ENCODE measurements around the gene BACE2. TPM values are rescaled to one million over a fixed set of nuclear protein-coding genes. Genes with fewer than 3 reads are reported as not detected.
"Not testable (repeated sequence)": the region's sequence is repeated elsewhere in the genome, so short reads cannot be mapped to it uniquely, and the experiment has no call there.

BACE2 gene
- total RNA-seq, 1 donor from 2014 or later = 0.28 TPM

- no peaks in the 10 kb centered on the region for H3K36me3 Mint-ChIP-seq (ENCODE audit: low read depth)
- no peak for DNase-seq
- H3K4me1 Mint-ChIP-seq = no peaks in the 10 kb centered on the region
- no peak overlapping the region for H3K27ac Mint-ChIP-seq
- intact Hi-C loops (cut with micrococcal nuclease) = no loop called here
- H3K9me3 Mint-ChIP-seq = no peaks in the 10 kb centered on the region
- H3K27me3 Mint-ChIP-seq = peaks cover 1% of the 10 kb centered on the region
- H3K4me3 Mint-ChIP-seq = no peak overlapping the region
Observed at GRCh38 chr21:41183575-41183974, 15.6 kb downstream of the BACE2 start.

GRCh38 chr21:41185802-41186201 lies 17.8 kb downstream of the BACE2 start:
- intact Hi-C loops (cut with micrococcal nuclease) = no loop called here
- H3K4me1 Mint-ChIP-seq = no peaks in the 10 kb centered on the region
- H3K4me3 Mint-ChIP-seq = no peak overlapping the region
- H3K27ac Mint-ChIP-seq = no peak overlapping the region
- peaks cover 2% of the 10 kb centered on the region for H3K27me3 Mint-ChIP-seq
- H3K9me3 Mint-ChIP-seq = peaks cover 6% of the 10 kb centered on the region
- no peak for DNase-seq
- no peaks in the 10 kb centered on the region for H3K36me3 Mint-ChIP-seq (ENCODE audit: low read depth)

GRCh38 chr21:41186755-41187536 lies 19.0 kb downstream of the BACE2 start:
- Mint-ChIP-seq H3K4me1 (no peaks in the 10 kb centered on the region), H3K9me3 (peaks cover 6% of the 10 kb centered on the region), H3K36me3 (ENCODE audit: low read depth) (no peaks in the 10 kb centered on the region), H3K4me3 (no peak overlapping the region), H3K27me3 (peaks cover 2% of the 10 kb centered on the region), H3K27ac (no peak overlapping the region)
- intact Hi-C loops (cut with micrococcal nuclease) = no loop called here
- no peak for DNase-seq

DNA sequence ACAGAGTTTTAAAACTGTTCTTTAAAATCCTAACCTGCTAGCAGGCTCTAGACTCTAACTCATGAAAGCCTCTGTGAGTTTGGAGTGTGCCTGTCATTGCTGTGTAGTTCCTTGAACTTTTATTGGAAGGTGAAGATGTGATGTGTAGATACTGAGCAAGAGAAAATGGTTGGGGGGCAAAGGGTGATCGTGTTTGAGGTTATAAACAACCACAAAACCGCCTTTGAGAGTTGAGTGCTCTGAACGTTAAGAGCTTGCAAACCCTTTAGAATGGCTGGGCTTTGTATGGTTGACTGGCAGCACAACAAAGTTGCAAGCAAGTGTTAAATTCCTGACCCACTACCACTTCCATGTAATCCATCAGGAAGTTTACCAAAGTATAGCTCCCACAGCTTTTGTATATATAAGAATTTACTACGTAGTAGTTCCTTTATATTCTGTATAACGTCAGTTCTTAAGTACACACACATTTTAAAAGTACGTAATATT lies 19.6 kb downstream of the BACE2 start:
- DNase-seq = no peak
- Mint-ChIP-seq H3K27ac (no peak overlapping the region), H3K9me3 (peaks cover 6% of the 10 kb centered on the region), H3K36me3 (ENCODE audit: low read depth) (no peaks in the 10 kb centered on the region), H3K27me3 (peaks cover 2% of the 10 kb centered on the region), H3K4me1 (no peaks in the 10 kb centered on the region), H3K4me3 (no peak overlapping the region)
- intact Hi-C loops (cut with micrococcal nuclease) = no loop called here

- no peak for DNase-seq
- intact Hi-C loops (cut with micrococcal nuclease) = no loop called here
- peaks cover 2% of the 10 kb centered on the region for H3K27me3 Mint-ChIP-seq
- H3K9me3 Mint-ChIP-seq = peaks cover 6% of the 10 kb centered on the region
- no peaks in the 10 kb centered on the region for H3K4me1 Mint-ChIP-seq
- no peaks in the 10 kb centered on the region for H3K36me3 Mint-ChIP-seq (ENCODE audit: low read depth)
- no peak overlapping the region for H3K27ac Mint-ChIP-seq
- no peak overlapping the region for H3K4me3 Mint-ChIP-seq
Observed at GRCh38 chr21:41188486-41189149, 20.7 kb downstream of the BACE2 start.

GRCh38 chr21:41189150-41189745 lies 21.3 kb downstream of the BACE2 start:
- H3K4me1 Mint-ChIP-seq = no peaks in the 10 kb centered on the region

DNA sequence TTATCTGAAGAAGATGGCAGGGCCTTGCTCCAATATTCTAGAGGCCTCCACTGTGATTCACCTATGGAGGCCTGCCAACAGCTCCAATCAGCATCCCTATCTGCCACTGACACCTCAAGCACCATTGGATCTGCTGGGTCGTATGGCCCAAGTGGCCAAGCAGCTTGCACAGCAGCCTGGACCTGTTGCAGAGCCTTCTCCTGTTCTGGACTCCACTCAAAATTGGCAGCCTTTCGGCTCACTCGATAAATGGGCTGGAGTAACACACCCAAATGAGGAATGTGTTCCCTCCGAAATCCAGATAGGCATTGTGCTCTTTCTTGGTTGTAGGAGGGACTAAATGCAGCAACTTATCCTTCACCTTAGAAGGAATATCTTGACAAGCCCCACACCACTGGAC lies 24.6 kb downstream of the BACE2 start:
- H3K4me1 Mint-ChIP-seq; H3K27me3 Mint-ChIP-seq; intact Hi-C loops (cut with micrococcal nuclease); H3K4me3 Mint-ChIP-seq; H3K9me3 Mint-ChIP-seq; H3K36me3 Mint-ChIP-seq (ENCODE audit: low read depth); H3K27ac Mint-ChIP-seq; DNase-seq: not testable (repeated sequence)

More at GRCh38 chr21:41189150-41189745, 21.3 kb downstream of the BACE2 start:
- Mint-ChIP-seq H3K27ac (no peak overlapping the region), H3K36me3 (ENCODE audit: low read depth) (no peaks in the 10 kb centered on the region), H3K9me3 (peaks cover 6% of the 10 kb centered on the region), H3K4me3 (no peak overlapping the region), H3K27me3 (peaks cover 2% of the 10 kb centered on the region)
- intact Hi-C loops (cut with micrococcal nuclease) = no loop called here
- no peak for DNase-seq

GRCh38 chr21:41195311-41195710 lies 27.4 kb downstream of the BACE2 start:
- Mint-ChIP-seq H3K36me3 (ENCODE audit: low read depth) (no peaks in the 10 kb centered on the region), H3K4me1 (no peaks in the 10 kb centered on the region), H3K27ac (no peak overlapping the region), H3K27me3 (no peaks in the 10 kb centered on the region), H3K9me3 (no peaks in the 10 kb centered on the region), H3K4me3 (no peak overlapping the region)
- DNase-seq = no peak
- intact Hi-C loops (cut with micrococcal nuclease) = no loop called here

- Mint-ChIP-seq H3K4me1 (no peaks in the 10 kb centered on the region), H3K9me3 (no peaks in the 10 kb centered on the region), H3K4me3 (no peak overlapping the region), H3K27me3 (peaks cover 1% of the 10 kb centered on the region), H3K36me3 (ENCODE audit: low read depth) (no peaks in the 10 kb centered on the region), H3K27ac (no peak overlapping the region)
- DNase-seq = no peak
- intact Hi-C loops (cut with micrococcal nuclease) = no loop called here
Observed at GRCh38 chr21:41196993-41197392, 29.0 kb downstream of the BACE2 start.

DNA sequence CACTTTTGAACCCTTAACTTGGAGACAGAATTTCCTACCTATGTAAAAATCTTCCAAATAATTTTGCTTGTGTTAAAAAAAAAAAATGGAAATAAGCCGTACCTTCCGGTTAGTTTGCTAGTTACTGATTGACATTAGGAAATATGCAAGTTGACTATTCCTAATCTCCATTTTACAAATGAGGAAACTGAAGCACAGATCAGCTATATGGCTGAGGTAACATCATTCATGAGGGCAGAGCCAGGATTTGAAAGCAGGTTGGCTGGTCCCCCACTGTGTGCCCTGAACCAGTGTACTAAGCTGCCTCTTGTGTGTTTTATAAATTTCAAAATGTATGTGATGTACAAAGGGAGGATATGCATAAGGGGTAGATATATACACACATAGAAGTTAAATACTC lies 29.6 kb downstream of the BACE2 start:
- Mint-ChIP-seq H3K27me3 (peaks cover 1% of the 10 kb centered on the region), H3K27ac (no peak overlapping the region), H3K9me3 (no peaks in the 10 kb centered on the region), H3K36me3 (ENCODE audit: low read depth) (no peaks in the 10 kb centered on the region), H3K4me3 (no peak overlapping the region), H3K4me1 (no peaks in the 10 kb centered on the region)
- DNase-seq = no peak
- intact Hi-C loops (cut with micrococcal nuclease) = no loop called here

DNA sequence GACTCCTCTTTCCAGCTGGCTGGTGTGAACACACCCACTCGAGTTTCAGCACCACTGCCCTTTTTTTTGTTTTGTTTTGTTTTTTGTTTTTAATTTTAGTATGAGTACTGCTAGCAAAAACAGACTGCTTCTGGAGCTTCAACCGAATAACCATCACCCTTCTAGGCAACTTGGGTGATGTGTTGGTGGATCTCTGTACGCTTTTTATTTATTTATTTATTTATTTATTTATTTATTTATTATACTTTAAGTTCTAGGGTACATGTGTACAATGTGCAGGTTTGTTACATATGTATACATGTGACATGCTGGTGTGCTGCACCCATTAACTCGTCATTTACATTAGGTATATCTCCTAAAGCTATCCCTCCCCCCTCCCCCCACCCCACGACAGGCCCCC lies 30.7 kb downstream of the BACE2 start:
- intact Hi-C loops (cut with micrococcal nuclease); H3K27ac Mint-ChIP-seq; DNase-seq; H3K4me1 Mint-ChIP-seq; H3K27me3 Mint-ChIP-seq; H3K4me3 Mint-ChIP-seq; H3K9me3 Mint-ChIP-seq; H3K36me3 Mint-ChIP-seq (ENCODE audit: low read depth): not testable (repeated sequence)

GRCh38 chr21:41199123-41199522 lies 31.2 kb downstream of the BACE2 start:
- peaks cover 1% of the 10 kb centered on the region for H3K27me3 Mint-ChIP-seq
- H3K9me3 Mint-ChIP-seq = no peaks in the 10 kb centered on the region
- no peak for DNase-seq
- H3K4me1 Mint-ChIP-seq = no peaks in the 10 kb centered on the region
- no peak overlapping the region for H3K27ac Mint-ChIP-seq
- intact Hi-C loops (cut with micrococcal nuclease) = no loop called here
- H3K4me3 Mint-ChIP-seq = no peak overlapping the region
- H3K36me3 Mint-ChIP-seq (ENCODE audit: low read depth) = no peaks in the 10 kb centered on the region

- Mint-ChIP-seq H3K4me1 (no peaks in the 10 kb centered on the region), H3K9me3 (no peaks in the 10 kb centered on the region), H3K4me3 (no peak overlapping the region), H3K36me3 (ENCODE audit: low read depth) (no peaks in the 10 kb centered on the region), H3K27me3 (peaks cover 1% of the 10 kb centered on the region), H3K27ac (no peak overlapping the region)
- intact Hi-C loops (cut with micrococcal nuclease) = no loop called here
- DNase-seq = no peak
Observed at GRCh38 chr21:41199588-41199987, 31.6 kb downstream of the BACE2 start.

- Mint-ChIP-seq H3K27me3 (peaks cover 2% of the 10 kb centered on the region), H3K4me1 (no peaks in the 10 kb centered on the region), H3K9me3 (no peaks in the 10 kb centered on the region), H3K4me3 (no peak overlapping the region), H3K36me3 (ENCODE audit: low read depth) (no peaks in the 10 kb centered on the region), H3K27ac (no peak overlapping the region)
- no peak for DNase-seq
- intact Hi-C loops (cut with micrococcal nuclease) = no loop called here
Observed at GRCh38 chr21:41201385-41201784, 33.4 kb downstream of the BACE2 start.

Measured in activated CD4-positive, alpha-beta T cell treated with anti-CD3 and anti-CD28 coated beads, Interleukin-2, amount 10 ng/mL, durations not matched to agents 24 days and 14 days (primary cell).